Measurements from ENCODE around the gene LAPTM5.

DNA sequence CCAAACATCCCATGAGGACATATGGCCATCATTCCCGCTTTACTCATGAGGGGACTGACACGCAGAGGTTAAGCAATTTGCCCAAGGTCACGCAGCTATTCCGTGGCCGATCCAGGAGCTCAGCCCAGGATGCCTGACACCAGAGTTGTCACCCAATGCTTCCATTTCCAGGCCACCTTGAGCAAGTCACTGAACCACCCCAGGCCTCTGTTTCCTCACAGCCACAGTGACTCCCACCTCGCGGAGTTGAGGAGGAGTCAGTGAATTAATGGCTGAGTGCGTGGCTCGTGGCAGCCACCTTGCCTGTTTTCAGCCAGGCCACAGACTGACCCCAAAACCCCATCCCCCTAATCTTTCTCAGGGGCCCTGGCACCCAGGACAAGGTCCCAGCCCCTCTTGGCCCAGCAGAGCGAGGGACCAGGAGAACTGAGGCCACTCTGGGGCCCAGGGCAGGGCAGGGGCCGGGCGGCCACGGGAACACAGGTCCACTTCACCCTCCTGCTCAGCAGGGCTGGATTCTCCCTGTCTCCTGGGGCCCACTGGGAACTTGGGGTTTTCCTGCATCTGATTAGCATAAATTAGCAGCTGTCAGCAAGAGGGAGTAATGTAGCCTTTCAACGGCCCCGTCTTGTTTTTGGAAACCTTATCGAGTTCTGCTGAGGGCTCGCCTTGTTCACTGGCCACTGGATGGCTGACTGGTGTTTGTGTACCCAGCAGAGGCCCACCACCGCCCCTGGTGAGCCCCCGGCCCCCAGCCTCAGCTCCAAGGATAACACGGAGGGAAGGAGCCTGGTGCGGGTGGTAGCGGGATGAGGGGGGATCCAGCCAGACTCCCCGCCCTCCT lies 19.7 kb upstream of the LAPTM5 start:
- TF ChIP-seq BHLHE40 (IDR thresholded peaks at IDR 0.05; ENCODE audit: borderline replicate concordance) (no peak), ARNT (IDR thresholded peaks at IDR 0.05) (no peak), HDGF (IDR thresholded peaks at IDR 0.05; ENCODE audit: borderline replicate concordance) (no peak), FOXM1 (IDR thresholded peaks at IDR 0.05; ENCODE audit: borderline replicate concordance) (no peak), L3MBTL2 (conservative IDR thresholded peaks at IDR 0.05) (no peak), CTBP1 (IDR thresholded peaks at IDR 0.05; ENCODE audit: borderline replicate concordance) (no peak), SP1 (IDR thresholded peaks at IDR 0.05) (no peak), FOXK2 (IDR thresholded peaks at IDR 0.05) (no peak)

Data from HEK293T (cell line).